Endodermal cell (in vitro differentiated cells): ENCODE results near the gene TEDC2. TPM values are rescaled to one million over a fixed set of nuclear protein-coding genes. Genes with fewer than 3 reads are reported as not detected.

Experiments
- microRNA-seq: library from miRNA; unstranded; fragments of <30 nt; microRNA quantifications from one replicate; pipeline ENCODE4 v1.2.0, GENCODE V29; 2020; ENCODE audit warnings: borderline microRNAs expressed
- total RNA-seq, 2 donors: library from RNA; stranded (reverse); fragmentation: NEBNext Ultra II Directional in 1 of 2; extraction: Animal tissue kit (Norgen Biotek cat#: 25700) in 1 of 2; gene quantifications; 2 replicates in 1 of 2; 3 replicates in 1 of 2; pipeline ENCODE4 v1.2.1, GENCODE V29; 2021

Gene TEDC2
- total RNA-seq, 2 donors from 2014 or later: 44.0 to 57.6 TPM

Small RNA genes lying within 50 kb of the gene (microRNA-seq; reads per million reads assigned to microRNA genes)
- gene MIR6767 (not detected), gene MIR6768 (not detected)

Other genes starting within 250 kb of the TEDC2 start
- gene BRICD5, start 249.2 kb upstream of the TEDC2 start, total RNA-seq: 10 to 100 TPM in 1 of 2 donors, 1 to 10 TPM in 1; 7.7 to 15.0 TPM
- 10 to 100 TPM; 31.0 to 32.0 TPM for gene PGP, start 245.3 kb upstream of the TEDC2 start, total RNA-seq
- 10 to 100 TPM; 24.5 to 29.6 TPM for gene E4F1, start 236.5 kb upstream of the TEDC2 start, total RNA-seq
- gene DNASE1L2, start 223.7 kb upstream of the TEDC2 start, total RNA-seq: 1 to 10 TPM in 1 of 2 donors, under 1 TPM in 1; 0.35 to 1.3 TPM
- gene ECI1, start 208.5 kb upstream of the TEDC2 start, total RNA-seq: 10 to 100 TPM; 75.8 to 94.7 TPM
- gene RNPS1, start 192.0 kb upstream of the TEDC2 start, total RNA-seq: 100 to 1,000 TPM; 273 to 289 TPM
- gene ABCA3, start 119.4 kb upstream of the TEDC2 start, total RNA-seq: 1 to 10 TPM; 3.3 to 3.5 TPM
- 10 to 100 TPM; 50.8 to 58.9 TPM for gene CCNF, start 30.7 kb upstream of the TEDC2 start, total RNA-seq
- gene NTN3, start 11.2 kb downstream of the TEDC2 start, total RNA-seq: under 1 TPM; 0.48 to 0.62 TPM
- 10 to 100 TPM; 15.7 to 19.4 TPM for gene TBC1D24, start 15.0 kb downstream of the TEDC2 start, total RNA-seq
- gene ATP6V0C, start 53.8 kb downstream of the TEDC2 start, total RNA-seq: 100 to 1,000 TPM; 176 to 180 TPM
- 10 to 100 TPM; 74.6 to 82.2 TPM for gene AMDHD2, start 60.3 kb downstream of the TEDC2 start, total RNA-seq
- under 1 TPM in 1 of 2 donors, not detected in 1; 0.24 TPM for gene CEMP1, start 71.3 kb downstream of the TEDC2 start, total RNA-seq
- gene PDPK1, start 77.9 kb downstream of the TEDC2 start, total RNA-seq: 10 to 100 TPM; 29.2 to 30.3 TPM
- gene KCTD5, start 222.4 kb downstream of the TEDC2 start, total RNA-seq: 10 to 100 TPM; 29.8 to 32.6 TPM